Measurements from ENCODE around the gene DCXR. TPM values are rescaled to one million over a fixed set of nuclear protein-coding genes. Genes with fewer than 3 reads are reported as not detected.
"Not testable (repeated sequence)": the region's sequence is repeated elsewhere in the genome, so short reads cannot be mapped to it uniquely, and the experiment has no call there.

DCXR gene
- total RNA-seq, 4 donors from 2014 or later = 89.1 to 162 (median 135) TPM

GRCh38 chr17:82042649-82043048 is 5.2 kb upstream of the DCXR start:
- no peak for TF ChIP-seq POLR2A (IDR thresholded peaks at IDR 0.05)
- TF ChIP-seq, protein P1, sequence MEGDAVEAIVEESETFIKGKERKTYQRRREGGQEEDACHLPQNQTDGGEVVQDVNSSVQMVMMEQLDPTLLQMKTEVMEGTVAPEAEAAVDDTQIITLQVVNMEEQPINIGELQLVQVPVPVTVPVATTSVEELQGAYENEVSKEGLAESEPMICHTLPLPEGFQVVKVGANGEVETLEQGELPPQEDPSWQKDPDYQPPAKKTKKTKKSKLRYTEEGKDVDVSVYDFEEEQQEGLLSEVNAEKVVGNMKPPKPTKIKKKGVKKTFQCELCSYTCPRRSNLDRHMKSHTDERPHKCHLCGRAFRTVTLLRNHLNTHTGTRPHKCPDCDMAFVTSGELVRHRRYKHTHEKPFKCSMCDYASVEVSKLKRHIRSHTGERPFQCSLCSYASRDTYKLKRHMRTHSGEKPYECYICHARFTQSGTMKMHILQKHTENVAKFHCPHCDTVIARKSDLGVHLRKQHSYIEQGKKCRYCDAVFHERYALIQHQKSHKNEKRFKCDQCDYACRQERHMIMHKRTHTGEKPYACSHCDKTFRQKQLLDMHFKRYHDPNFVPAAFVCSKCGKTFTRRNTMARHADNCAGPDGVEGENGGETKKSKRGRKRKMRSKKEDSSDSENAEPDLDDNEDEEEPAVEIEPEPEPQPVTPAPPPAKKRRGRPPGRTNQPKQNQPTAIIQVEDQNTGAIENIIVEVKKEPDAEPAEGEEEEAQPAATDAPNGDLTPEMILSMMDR (IDR thresholded peaks at IDR 0.05) = no peak
- Histone ChIP-seq H3K27ac (no peak overlapping the region), H3K27me3 (no peaks in the 10 kb centered on the region), H3K4me3 (no peak overlapping the region), H3K4me1 (peaks cover 3 to 8% (median 5%) of the 10 kb centered on the region in 3 donors), H3K9me3 (no peaks in the 10 kb centered on the region), H3K36me3 (peaks cover 0 to 11% (median 4%) of the 10 kb centered on the region in 3 donors)
- DNase-seq = no peak
- 81 to 87% methylated on average over 4 to 9 of the region's 9 CpGs for WGBS, 2 donors
- intact Hi-C loops (cut with DNase I) = no loop called here

DNA sequence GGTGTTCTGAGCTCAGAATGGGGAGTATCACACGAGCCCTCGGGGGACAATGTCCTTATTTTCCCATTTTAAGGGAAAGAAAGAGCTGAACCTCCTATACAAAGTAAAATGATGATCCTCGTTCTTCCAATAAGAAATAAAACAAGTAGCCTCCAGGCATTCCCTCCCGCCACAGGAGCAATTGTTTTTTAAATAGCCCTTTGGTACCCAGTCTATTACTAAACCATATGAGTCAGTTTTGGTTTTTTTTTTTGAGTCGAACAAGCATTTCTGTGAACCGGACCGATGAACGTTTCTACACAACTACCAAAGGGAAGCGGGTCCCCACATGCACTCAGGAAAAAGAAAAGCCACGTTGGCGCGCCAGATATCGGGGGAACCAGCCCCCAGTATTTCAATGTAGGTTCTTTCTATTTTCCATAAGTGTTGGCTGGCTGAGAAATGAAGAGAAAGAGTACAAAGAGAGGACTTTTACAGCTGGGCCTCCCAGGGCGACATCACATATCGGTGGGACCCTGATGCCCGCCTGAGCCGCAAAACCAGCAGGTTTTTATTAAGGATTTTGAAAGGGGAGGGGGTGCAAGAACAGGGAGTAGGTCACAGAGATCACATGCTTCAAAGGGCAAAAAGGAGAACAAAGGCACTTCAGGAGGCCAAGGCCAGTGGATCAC is 3.8 kb upstream of the DCXR start:
- H3K27ac ChIP-seq = no peak overlapping the region
- no peaks in the 10 kb centered on the region for H3K27me3 ChIP-seq
- H3K9me3 ChIP-seq = no peaks in the 10 kb centered on the region
- TF ChIP-seq POLR2A (IDR thresholded peaks at IDR 0.05) = no peak
- TF ChIP-seq, protein P1 (IDR thresholded peaks at IDR 0.05) = no peak
- peaks cover 0 to under 1% (median 0%) of the 10 kb centered on the region in 3 donors for H3K36me3 ChIP-seq
- WGBS, 2 donors = 59 to 60% methylated on average over 17 of the region's 17 CpGs
- intact Hi-C loops (cut with DNase I) = no loop called here
- no peak overlapping the region for H3K4me3 ChIP-seq
- peaks cover 11 to 18% (median 12%) of the 10 kb centered on the region in 3 donors for H3K4me1 ChIP-seq
- DNase-seq = no peak

- no peak for DNase-seq
- intact Hi-C loops (cut with DNase I) = no loop called here
Measured at GRCh38 chr17:82039695-82040299, 2.3 kb upstream of the DCXR start.

DNA sequence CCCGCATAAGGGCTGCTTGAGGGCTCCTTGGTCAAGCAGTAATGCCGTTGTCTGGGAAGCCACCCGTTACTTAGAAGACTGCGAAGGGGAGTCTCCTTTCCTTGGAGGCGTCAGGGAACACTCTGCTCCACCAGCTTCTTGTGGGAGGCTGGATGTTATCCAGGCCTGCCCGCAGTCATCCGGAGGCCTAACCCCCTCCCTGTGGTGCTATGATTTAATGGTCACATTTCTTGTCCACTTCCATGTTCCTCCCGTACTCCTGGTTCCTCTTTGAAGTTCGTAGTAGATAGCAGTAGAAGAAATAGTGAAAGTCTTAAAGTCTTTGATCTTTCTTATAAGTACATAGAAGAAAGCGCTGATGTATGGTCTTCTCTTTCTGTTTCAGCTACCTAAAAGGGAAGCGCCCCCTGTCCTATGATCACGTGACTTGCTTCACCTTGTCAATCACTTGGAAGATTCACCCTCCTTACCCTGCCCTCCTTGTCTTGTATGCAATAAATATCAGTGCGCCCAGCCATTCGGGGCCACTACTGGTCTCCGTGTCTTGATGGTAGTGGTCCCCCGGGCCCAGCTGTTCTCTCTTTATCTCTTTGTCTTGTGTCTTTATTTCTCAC is 1.4 kb upstream of the DCXR start:
- peaks cover 0 to 20% (median 0%) of the 10 kb centered on the region in 3 donors for H3K36me3 ChIP-seq
- DNase-seq; H3K9me3 ChIP-seq; H3K4me3 ChIP-seq; intact Hi-C loops (cut with DNase I); H3K27me3 ChIP-seq; H3K27ac ChIP-seq: not testable (repeated sequence)
- peaks cover 16 to 34% (median 19%) of the 10 kb centered on the region in 3 donors for H3K4me1 ChIP-seq
- 84 to 90% methylated on average over 16 of the region's 16 CpGs for WGBS, 2 donors

More at GRCh38 chr17:82039695-82040299, 2.3 kb upstream of the DCXR start:
- H3K27me3 ChIP-seq = no peaks in the 10 kb centered on the region
- H3K4me3 ChIP-seq = no peak overlapping the region
- TF ChIP-seq, protein P1 (IDR thresholded peaks at IDR 0.05) = no peak
- TF ChIP-seq POLR2A (IDR thresholded peaks at IDR 0.05) = no peak
- H3K27ac ChIP-seq = no peak overlapping the region
- H3K9me3 ChIP-seq = no peaks in the 10 kb centered on the region
- WGBS, 2 donors = 98 to 100% methylated on average over 2 to 7 of the region's 8 CpGs
- H3K4me1 ChIP-seq = peaks cover 16 to 28% (median 19%) of the 10 kb centered on the region in 3 donors
- peaks cover 0 to 15% (median 0%) of the 10 kb centered on the region in 3 donors for H3K36me3 ChIP-seq

DNA sequence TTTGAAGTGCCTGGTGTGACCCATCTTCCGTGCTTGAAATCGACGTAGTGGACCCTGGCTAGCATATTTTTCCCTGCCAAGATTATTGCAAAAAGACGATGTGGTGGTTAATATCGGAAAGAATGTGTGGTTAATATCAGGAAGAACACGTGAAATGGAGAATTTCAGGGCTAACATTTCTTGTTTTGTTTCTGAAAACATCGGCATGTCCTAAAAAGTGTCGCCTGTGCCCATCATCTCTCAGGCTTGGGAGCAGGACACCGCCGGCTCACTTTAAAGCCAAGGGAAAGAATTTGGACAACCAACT is 345 bp upstream of the DCXR start:
- DNase-seq = no peak
- intact Hi-C loops (cut with DNase I) = no loop called here
- H3K27ac ChIP-seq = peak overlapping the region; percentile 93 to 98 (median 96)
- TF ChIP-seq POLR2A (IDR thresholded peaks at IDR 0.05) = no peak
- TF ChIP-seq, protein P1 (IDR thresholded peaks at IDR 0.05) = no peak
- 7 to 9% methylated on average over 7 to 8 of the region's 10 CpGs for WGBS, 2 donors
- peaks cover 0 to 20% (median 0%) of the 10 kb centered on the region in 3 donors for H3K36me3 ChIP-seq
- H3K4me1 ChIP-seq = peaks cover 16 to 45% (median 19%) of the 10 kb centered on the region in 3 donors
- H3K27me3 ChIP-seq = no peaks in the 10 kb centered on the region
- peak overlapping the region; percentile 53 to 82 (median 64) for H3K4me3 ChIP-seq
- H3K9me3 ChIP-seq = no peaks in the 10 kb centered on the region

Data from esophagus squamous epithelium (tissue), 5 donors.